Small intestine (tissue), 7 donors: ENCODE data around the gene EPB41. TPM values are rescaled to one million over a fixed set of nuclear protein-coding genes. Genes with fewer than 3 reads are reported as not detected.

Experiments used
- DNase-seq, 2 donors: peaks; one replicate each; pipeline versions ENCODE4 v3.0.0 to v3.0.0-alpha.2; 2013
- FAIRE-seq: peaks from 2 replicates; lab custom pipeline; 2012; peaks lifted over from hg19 to GRCh38; lab: Jason Lieb, UNC
- H3K27ac ChIP-seq, 3 donors: one replicate each; pipeline ENCODE4 v1.5.1; 2013; ENCODE audit warnings: low read length in 2 of 3, mild to moderate bottlenecking in 2 of 3, control low read depth in 1 of 3, inconsistent platforms in 1 of 3, low read depth in 1 of 3, moderate library complexity in 1 of 3
- H3K27me3 ChIP-seq, 3 donors: one replicate each; pipeline ENCODE4 v1.6.1; 2013; ENCODE audit warnings: low read length in 3 of 3, inconsistent platforms in 1 of 3; ENCODE audit not compliant: control insufficient read depth in 3 of 3, insufficient read depth in 3 of 3
- H3K36me3 ChIP-seq, 3 donors: one replicate each; pipeline ENCODE4 v1.6.1; 2013; ENCODE audit warnings: low read length in 3 of 3, inconsistent platforms in 1 of 3, low read depth in 1 of 3, mild to moderate bottlenecking in 1 of 3, moderate library complexity in 1 of 3; ENCODE audit not compliant: control insufficient read depth in 3 of 3, insufficient read depth in 2 of 3
- H3K4me1 ChIP-seq, 3 donors: one replicate each; pipeline ENCODE4 v1.6.1; 2013; ENCODE audit warnings: low read length in 2 of 3, inconsistent platforms in 1 of 3, low read depth in 1 of 3, mild to moderate bottlenecking in 1 of 3, moderate library complexity in 1 of 3; ENCODE audit not compliant: control insufficient read depth in 3 of 3, insufficient read depth in 2 of 3
- H3K4me3 ChIP-seq, 3 donors: one replicate each; pipeline ENCODE4 v1.5.1; 2013; ENCODE audit warnings: low read length in 3 of 3, control low read depth in 1 of 3, inconsistent platforms in 1 of 3, low read depth in 1 of 3, mild to moderate bottlenecking in 1 of 3, moderate library complexity in 1 of 3
- H3K9me3 ChIP-seq, 2 donors: one replicate each; pipeline ENCODE4 v1.6.1; 2013; ENCODE audit warnings: low read depth in 1 of 2, low read length in 1 of 2; ENCODE audit not compliant: control insufficient read depth in 2 of 2, insufficient read depth in 1 of 2
- WGBS, 3 donors: extraction: QIAGEN DNeasy Blood & Tissue Kit; methylation state at CpG; one replicate each; pipeline ENCODE4 v1.1.7; 2013; 5-methylcytosine and 5-hydroxymethylcytosine counted together
- polyA plus RNA-seq, 4 donors: library from polyadenylated mRNA; stranded (reverse) in 3 of 4; unstranded in 1 of 4; fragments of 200-250 nt in 3 of 4; fragments of 120-200 nt in 1 of 4; gene quantifications; one replicate each; pipeline versions ENCODE4 v1.2.1 to v1.2.3, GENCODE V29; 2013
- donor health status: healthy with polysubstance abuse.
- donor health status: control.
- donor health status: control.
- donor health status: Bipolar disorder and iron deficiency.
- donor health status: healthy.

The EPB41 gene
- polyA plus RNA-seq, 4 donors: 14.9 to 77.9 (median 20.5) TPM

- no peaks in the 10 kb centered on the region for H3K9me3 ChIP-seq
- H3K4me1 ChIP-seq: peaks cover 2 to 16% (median 4%) of the 10 kb centered on the region in 3 donors
- H3K27ac ChIP-seq: peak overlapping the region in 2 of 3 donors; percentile 57 to 80
- FAIRE-seq: no peak
- peaks cover 9 to 49% (median 11%) of the 10 kb centered on the region in 3 donors for H3K27me3 ChIP-seq
- peak in 1 of 2 donors; percentile 62 for DNase-seq
- H3K4me3 ChIP-seq: peak overlapping the region; percentile 19 to 71 (median 62)
- H3K36me3 ChIP-seq: peaks cover 0 to 27% (median 0%) of the 10 kb centered on the region in 3 donors
- WGBS, 3 donors: 2 to 5% (median 3%) methylated on average over 32 to 59 of the region's 59 CpGs
These were observed 207.2 kb downstream of the EPB41 start for GRCh38 chr1:29121516-29121935.

DNA sequence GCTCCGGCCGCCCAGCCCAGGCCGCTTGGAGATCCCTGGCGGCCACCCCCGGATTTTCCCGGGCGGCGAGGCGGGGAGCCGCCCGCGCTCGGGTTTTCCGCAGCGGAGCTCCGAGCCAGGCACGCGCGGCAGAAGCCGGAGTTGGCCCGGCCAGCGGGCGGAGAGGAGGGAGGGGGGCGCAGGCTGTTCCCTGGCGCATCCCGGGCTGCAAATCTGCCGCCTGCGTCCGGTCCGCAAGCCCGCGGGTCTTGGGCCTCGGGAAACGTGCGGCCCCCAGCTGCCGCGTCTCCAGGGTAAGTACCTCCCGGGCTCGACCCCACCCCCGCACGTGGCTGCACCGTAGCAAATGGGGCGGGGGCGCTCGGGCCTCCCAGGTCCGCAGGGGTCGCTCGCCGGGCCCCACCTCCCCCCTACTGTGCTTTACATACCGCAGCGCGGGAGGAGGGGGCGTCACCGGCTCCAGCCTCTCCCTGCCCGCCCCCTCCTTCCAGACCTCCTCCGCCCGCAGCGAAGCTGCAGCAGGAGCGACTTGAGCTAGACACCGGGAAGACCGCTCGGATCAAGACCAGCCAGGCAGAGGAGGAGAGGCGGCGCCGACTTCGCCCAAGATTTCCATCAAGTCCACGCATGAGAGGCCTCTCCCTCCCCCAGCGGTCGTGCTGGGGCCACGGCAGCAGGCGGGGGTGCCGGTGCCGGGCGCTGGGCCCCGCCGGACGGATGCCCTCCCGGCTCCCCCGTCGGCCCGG lies 207.7 kb downstream of the EPB41 start:
- H3K4me1 ChIP-seq: peaks cover 2 to 16% (median 4%) of the 10 kb centered on the region in 3 donors
- peak overlapping the region in 2 of 3 donors; percentile 57 to 80 for H3K27ac ChIP-seq
- peaks cover 9 to 49% (median 11%) of the 10 kb centered on the region in 3 donors for H3K27me3 ChIP-seq
- H3K4me3 ChIP-seq: peak overlapping the region; percentile 19 to 71 (median 62)
- WGBS, 3 donors: 1% methylated on average over 41 to 81 of the region's 81 CpGs
- FAIRE-seq (no peak), DNase-seq (peak in 1 of 2 donors; percentile 59)
- H3K36me3 ChIP-seq: peaks cover 0 to 24% (median 0%) of the 10 kb centered on the region in 3 donors
- no peaks in the 10 kb centered on the region for H3K9me3 ChIP-seq

DNA sequence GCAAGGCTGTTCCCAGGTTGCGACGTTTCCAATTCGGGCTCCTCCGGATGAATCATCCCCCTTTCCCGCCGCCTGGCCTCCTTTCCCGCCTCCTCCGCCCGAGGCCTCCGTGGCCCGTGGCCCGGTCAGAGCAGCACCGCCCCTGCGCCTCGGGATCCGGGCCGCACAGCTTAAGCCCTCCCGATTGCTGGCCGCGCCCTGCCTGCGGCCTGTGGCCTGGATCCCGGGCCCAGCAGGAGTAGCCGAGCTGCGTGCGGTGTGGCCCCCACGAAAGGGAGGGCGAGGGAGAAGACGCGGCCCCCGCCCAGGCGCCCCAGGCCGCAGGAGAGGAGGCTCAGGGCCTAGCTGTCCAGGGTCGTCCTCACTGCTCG lies 208.3 kb downstream of the EPB41 start:
- peak in 1 of 2 donors; percentile 72 for DNase-seq
- H3K9me3 ChIP-seq: no peaks in the 10 kb centered on the region
- peaks cover 2 to 16% (median 4%) of the 10 kb centered on the region in 3 donors for H3K4me1 ChIP-seq

DNA sequence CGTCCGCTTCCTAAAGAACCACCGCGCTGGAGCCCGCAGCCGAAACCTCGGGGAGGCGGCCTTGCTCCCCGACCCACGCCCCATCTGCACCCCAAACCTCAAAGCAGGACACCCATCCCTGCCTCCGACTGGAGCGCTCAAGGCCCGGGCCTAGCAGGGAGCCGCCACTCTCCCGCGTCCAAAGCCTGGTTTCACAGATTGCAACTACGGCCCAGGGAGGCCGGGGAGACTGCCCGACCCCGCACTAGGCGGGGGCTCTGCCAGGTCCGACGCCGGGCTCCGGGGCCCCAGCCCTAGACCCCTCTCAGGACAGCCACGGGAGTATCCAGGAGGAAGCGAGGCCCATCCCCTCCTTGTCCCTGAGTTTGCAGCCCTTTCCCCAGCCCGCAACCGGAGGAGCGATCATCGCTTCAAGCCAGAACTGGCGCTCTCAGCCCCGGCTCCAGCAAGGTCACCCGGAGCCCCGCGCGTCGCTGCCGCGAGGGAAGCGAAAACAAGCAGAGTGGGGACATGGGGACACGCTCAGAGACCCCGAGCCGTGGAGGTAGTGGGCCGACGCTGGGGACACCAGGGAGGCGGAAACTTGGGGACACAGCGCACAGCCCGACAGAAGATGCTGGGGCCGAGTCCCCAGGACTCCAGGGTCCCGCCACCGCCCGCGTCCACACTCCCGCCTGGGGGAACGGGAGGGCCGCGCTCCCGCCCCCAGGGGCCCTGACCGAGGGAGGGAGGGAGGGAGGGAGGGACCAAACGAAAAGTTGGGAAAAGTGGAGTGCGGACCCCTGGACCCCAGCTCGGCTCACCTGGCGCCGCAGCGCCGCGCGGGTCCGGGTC lies 208.9 kb downstream of the EPB41 start:
- H3K36me3 ChIP-seq: peaks cover 0 to 16% (median 0%) of the 10 kb centered on the region in 3 donors
- H3K27ac ChIP-seq: peak overlapping the region in 2 of 3 donors; percentile 57 to 89
- peak overlapping the region; percentile 14 to 71 (median 62) for H3K4me3 ChIP-seq
- no peaks in the 10 kb centered on the region for H3K9me3 ChIP-seq
- FAIRE-seq: no peak
- H3K27me3 ChIP-seq: peaks cover 9 to 54% (median 11%) of the 10 kb centered on the region in 3 donors
- 2 to 5% (median 4%) methylated on average over 53 to 70 of the region's 70 CpGs for WGBS, 3 donors
- peak in 1 of 2 donors; percentile 75 for DNase-seq
- peaks cover 2 to 16% (median 4%) of the 10 kb centered on the region in 3 donors for H3K4me1 ChIP-seq

More for the DNA sequence above, 208.3 kb downstream of the EPB41 start:
- Histone ChIP-seq H3K27me3 (peaks cover 9 to 54% (median 11%) of the 10 kb centered on the region in 3 donors), H3K36me3 (peaks cover 0 to 22% (median 0%) of the 10 kb centered on the region in 3 donors), H3K27ac (peak overlapping the region in 2 of 3 donors; percentile 57 to 80), H3K4me3 (peak overlapping the region; percentile 19 to 71 (median 62))
- WGBS, 3 donors: 2 to 7% (median 4%) methylated on average over 25 to 34 of the region's 34 CpGs
- FAIRE-seq: no peak

DNA sequence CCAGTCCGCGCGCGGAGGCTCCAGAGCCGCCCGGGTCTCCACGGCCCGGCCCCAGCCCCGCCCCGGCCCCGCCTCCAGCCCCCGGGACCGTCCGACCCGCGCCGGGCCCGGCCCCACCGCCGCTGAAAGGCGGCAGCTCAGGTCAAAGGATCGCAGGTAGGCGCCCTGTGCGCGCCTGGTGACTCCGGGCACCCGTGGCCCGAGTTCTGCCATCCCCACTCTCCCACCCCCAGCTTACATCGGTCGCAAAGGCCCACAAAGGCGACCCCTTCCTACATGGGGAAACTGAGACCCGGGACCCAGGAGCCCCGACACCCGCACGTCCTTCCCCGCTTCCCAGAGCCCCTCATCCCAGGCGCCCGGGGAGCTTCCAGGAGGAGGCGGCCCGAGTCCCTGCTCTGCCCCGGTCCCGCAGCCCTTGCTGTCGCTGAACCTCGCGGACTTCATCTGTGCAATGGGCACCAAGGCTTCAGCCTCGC lies 209.6 kb downstream of the EPB41 start, which contains the start of gene TMEM200B:
Gene TMEM200B (minus strand): TSS at position 17 of the 479 bp plus-strand sequence. CDS start 2,075 bp downstream, outside the sequence.
- Histone ChIP-seq H3K4me3 (peak within 1 kb of the TSS; percentile 27 to 71 (median 62)), H3K27me3 (peaks cover 9 to 54% (median 11%) of the 10 kb centered on the region in 3 donors)
- WGBS, 3 donors: 0 to 1% (median 1%) methylated on average over 32 to 46 of the region's 46 CpGs

DNA sequence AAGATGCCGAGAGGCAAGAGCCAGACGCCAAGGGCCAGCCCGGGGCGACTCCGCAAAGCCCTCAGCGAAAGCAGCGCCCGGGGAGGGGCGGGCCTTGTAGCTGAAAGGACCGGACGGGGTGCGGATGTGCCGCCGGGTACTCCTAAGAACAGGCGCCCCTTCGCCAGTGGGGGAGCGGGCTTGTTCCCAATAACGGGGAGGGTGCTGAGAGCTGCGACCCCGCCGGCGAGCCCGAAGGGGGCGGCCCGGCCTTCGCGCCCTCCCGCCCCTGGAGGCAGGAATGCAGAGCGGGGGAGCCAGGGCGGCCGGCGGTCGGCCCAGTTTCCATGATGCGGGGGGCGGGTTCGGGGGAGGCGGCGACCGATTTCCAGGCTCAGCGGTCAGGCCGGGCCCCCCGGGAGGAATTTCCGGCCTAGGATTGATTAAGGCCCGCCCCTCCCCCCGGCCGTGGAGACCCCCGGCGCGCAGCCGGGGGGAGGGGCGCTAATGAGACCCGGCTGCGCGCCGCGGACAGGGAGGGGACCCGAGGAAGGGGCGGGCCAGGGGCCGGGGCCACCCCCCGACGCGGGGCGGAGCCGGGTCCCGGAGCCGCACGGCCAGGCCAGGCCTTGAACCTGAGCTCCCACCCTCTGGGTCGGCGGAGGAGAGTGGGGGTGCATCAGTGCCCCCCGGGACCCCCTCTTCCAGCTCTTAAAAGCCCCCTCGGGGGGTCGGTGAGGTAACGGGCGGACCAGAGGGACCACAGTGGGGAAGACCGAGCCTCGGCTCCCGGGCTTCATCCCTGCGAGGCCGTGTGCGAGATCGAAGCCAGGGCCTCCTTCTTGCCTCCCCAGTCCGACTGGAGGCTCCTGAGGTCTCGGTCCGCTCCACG lies 210.2 kb downstream of the EPB41 start:
- WGBS, 3 donors: 3 to 10% (median 7%) methylated on average over 59 to 85 of the region's 85 CpGs
- FAIRE-seq: no peak
- Histone ChIP-seq H3K4me3 (peak overlapping the region; percentile 27 to 71 (median 62)), H3K27ac (peak overlapping the region; percentile 38 to 94 (median 89)), H3K36me3 (peaks cover 0 to 8% (median 0%) of the 10 kb centered on the region in 3 donors), H3K9me3 (no peaks in the 10 kb centered on the region), H3K4me1 (peaks cover 2 to 16% (median 4%) of the 10 kb centered on the region in 3 donors), H3K27me3 (peaks cover 9 to 54% (median 11%) of the 10 kb centered on the region in 3 donors)
- DNase-seq: peak in 1 of 2 donors; percentile 90

More for the DNA sequence above, 209.6 kb downstream of the EPB41 start, which contains the start of gene TMEM200B:
- DNase-seq (peak in 1 of 2 donors; percentile 48), FAIRE-seq (no peak)
- Histone ChIP-seq H3K27ac (peak within 1 kb of the TSS; percentile 38 to 94 (median 89)), H3K9me3 (no peaks in the 10 kb centered on the region), H3K4me1 (peaks cover 2 to 16% (median 4%) of the 10 kb centered on the region in 3 donors), H3K36me3 (peaks cover 0 to 9% (median 0%) of the 10 kb centered on the region in 3 donors)

GRCh38 chr1:29125237-29125641 lies 210.9 kb downstream of the EPB41 start:
- FAIRE-seq (no peak), DNase-seq (no peak)
- H3K27me3 ChIP-seq: peaks cover 9 to 54% (median 11%) of the 10 kb centered on the region in 3 donors
- peaks cover 0 to 8% (median 0%) of the 10 kb centered on the region in 3 donors for H3K36me3 ChIP-seq
- H3K4me1 ChIP-seq: peaks cover 2 to 16% (median 4%) of the 10 kb centered on the region in 3 donors
- 56 to 85% (median 83%) methylated on average over 14 of the region's 14 CpGs for WGBS, 3 donors
- H3K4me3 ChIP-seq: peak overlapping the region in 1 of 3 donors; percentile 71
- no peaks in the 10 kb centered on the region for H3K9me3 ChIP-seq
- H3K27ac ChIP-seq: peak overlapping the region in 2 of 3 donors; percentile 63 to 82
